OCI-LY7 (cell line): ENCODE data around the gene KRTAP12-2. TPM values are rescaled to one million over a fixed set of nuclear protein-coding genes. Genes with fewer than 3 reads are reported as not detected.

Experiments
- BruUV-seq: library from RNA; stranded (reverse); fragments of 400-500 nt; replicated peaks from 2 replicates; lab custom pipeline; 2021; lab: Mats Ljungman, UMichigan
- CTCF ChIA-PET: fragments of 300-600 bp; sonication (Branson Sonifier 250); formaldehyde crosslinking; loops from one replicate; lab custom pipeline; 2022; ENCODE audit warnings: antibody characterized with exemption; ENCODE audit not compliant: unreplicated experiment; lab: Charles Lee
- POLR2A ChIA-PET: fragments of 300-600 bp; sonication (Branson Sonifier 250); formaldehyde crosslinking; loops from one replicate; lab custom pipeline; 2022; ENCODE audit warnings: antibody characterized with exemption; lab: Charles Lee
- DNase-seq: peaks from one replicate; pipeline ENCODE4 v3.0.0-alpha.2; 2015; ENCODE audit warnings: low spot score
- H2AFZ ChIP-seq: fragments of 200-600 bp; sonication (generic), shearing (Covaris generic); 2 replicates; pipeline ENCODE4 v1.6.1; 2014; ENCODE audit warnings: mild to moderate bottlenecking, antibody characterized with exemption, low read length, moderate library complexity
- H3K27ac ChIP-seq: fragments of 200-600 bp; sonication (generic); 2 replicates; pipeline ENCODE4 v1.5.1; 2014; ENCODE audit warnings: mixed run types, low read depth, mild to moderate bottlenecking, moderate library complexity, low read length, inconsistent platforms; ENCODE audit not compliant: poor library complexity, severe bottlenecking
- H3K36me3 ChIP-seq: fragments of 200-600 bp; sonication (generic); 2 replicates; pipeline ENCODE4 v1.6.1; 2014; ENCODE audit warnings: mild to moderate bottlenecking, antibody characterized with exemption, low read length, moderate library complexity, mixed read lengths; ENCODE audit not compliant: insufficient read depth
- H3K4me1 ChIP-seq: fragments of 200-600 bp; sonication (generic); 2 replicates; pipeline ENCODE4 v1.5.1; 2014; ENCODE audit warnings: mild to moderate bottlenecking, low read length; ENCODE audit not compliant: insufficient read depth, poor library complexity, severe bottlenecking
- H3K4me2 ChIP-seq: fragments of 200-600 bp; sonication (generic); 2 replicates; pipeline ENCODE4 v1.6.1; 2014; ENCODE audit warnings: mild to moderate bottlenecking, low read length
- H3K4me3 ChIP-seq: fragments of 200-600 bp; sonication (generic); 2 replicates; pipeline ENCODE4 v1.5.1; 2014; ENCODE audit warnings: mild to moderate bottlenecking, low read depth, low read length; ENCODE audit not compliant: poor library complexity, severe bottlenecking
- H3K79me2 ChIP-seq: fragments of 200-600 bp; sonication (generic); 2 replicates; pipeline ENCODE4 v1.6.1; 2016; ENCODE audit warnings: low read depth, mild to moderate bottlenecking, low read length, moderate library complexity, mixed read lengths; ENCODE audit not compliant: insufficient read depth
- H3K9me2 ChIP-seq: fragments of 200-600 bp; sonication (generic); 2 replicates; pipeline ENCODE4 v1.6.1; 2016; ENCODE audit warnings: mild to moderate bottlenecking, low read length, mixed read lengths; ENCODE audit not compliant: insufficient read depth
- H3K9me3 ChIP-seq: fragments of 200-600 bp; sonication (generic); 2 replicates; pipeline ENCODE4 v1.6.1; 2014; ENCODE audit warnings: mild to moderate bottlenecking, mixed run types, low read length, mixed read lengths
- H4K20me1 ChIP-seq: fragments of 200-600 bp; sonication (generic); 2 replicates; pipeline ENCODE4 v1.6.1; 2014; ENCODE audit warnings: mild to moderate bottlenecking, antibody characterized with exemption, low read length, moderate library complexity, mixed read lengths; ENCODE audit not compliant: insufficient read depth
- CTCF ChIP-seq: fragments of 200-600 bp; sonication (generic); conservative IDR thresholded peaks from 2 replicates; pipeline ENCODE4 v1.5.1; 2014; ENCODE audit warnings: mild to moderate bottlenecking, antibody characterized with exemption, low read length, moderate library complexity, mixed read lengths
- EZH2phosphoT487 ChIP-seq: fragments of 200-600 bp; sonication (generic); IDR thresholded peaks from 2 replicates; pipeline ENCODE4 v1.6.1; 2018; ENCODE audit warnings: low read depth, borderline replicate concordance, mild to moderate bottlenecking, mixed run types, antibody characterized with exemption, low read length, moderate library complexity, mixed read lengths
- intact Hi-C: fragments of 100-400 bp; cut with micrococcal nuclease; formaldehyde crosslinking; loops from one replicate; pipeline ENCODE4 v1.10.0; 2022; ENCODE audit not compliant: unreplicated experiment
- total RNA-seq, 2 experiments: library from RNA; depleted of rRNA in 1 of 2; stranded (reverse); fragments of >200 nt in 1 of 2; shearing (Covaris generic) in 1 of 2; gene quantifications; 2 replicates each; pipeline ENCODE4 v1.2.3, GENCODE V29; 2014 to 2022

KRTAP12-2 gene
- total RNA-seq, 2 experiments from 2014 or later = not detected

DNA sequence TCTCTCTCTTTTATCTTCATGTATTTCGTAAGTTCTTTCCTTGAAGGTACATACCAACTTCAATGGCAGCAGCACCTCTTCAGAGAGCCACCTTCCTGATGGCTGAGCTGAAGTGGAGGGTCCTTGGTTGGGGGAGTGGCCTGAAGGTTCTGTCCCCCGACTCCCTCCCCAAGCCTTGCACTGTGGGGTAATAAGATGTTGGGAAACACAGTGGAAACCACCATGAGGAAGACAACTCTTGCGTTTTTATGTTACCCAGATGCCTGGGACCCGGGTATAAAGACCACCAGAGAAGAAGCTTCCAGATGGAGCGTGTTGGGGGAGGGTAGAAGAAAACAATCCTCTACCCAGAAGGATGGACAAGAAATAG, 8.2 kb downstream of the KRTAP12-2 start:
- Histone ChIP-seq H3K9me3 (no peaks in the 10 kb centered on the region), H3K4me2 (no peak overlapping the region), H3K4me1 (no peaks in the 10 kb centered on the region), H3K9me2 (no peaks in the 10 kb centered on the region), H3K27ac (no peak overlapping the region), H3K4me3 (no peak overlapping the region), H3K79me2 (no peaks in the 10 kb centered on the region), H2AFZ (no peak overlapping the region), H4K20me1 (no peaks in the 10 kb centered on the region), H3K36me3 (no peaks in the 10 kb centered on the region)
- TF ChIP-seq EZH2phosphoT487 = no peak
- TF ChIP-seq CTCF = no peak
- intact Hi-C loops = no loop called here
- POLR2A ChIA-PET = no interaction called here
- DNase-seq = no peak
- BruUV-seq = no TSS peak
- CTCF ChIA-PET = no interaction called here

DNA sequence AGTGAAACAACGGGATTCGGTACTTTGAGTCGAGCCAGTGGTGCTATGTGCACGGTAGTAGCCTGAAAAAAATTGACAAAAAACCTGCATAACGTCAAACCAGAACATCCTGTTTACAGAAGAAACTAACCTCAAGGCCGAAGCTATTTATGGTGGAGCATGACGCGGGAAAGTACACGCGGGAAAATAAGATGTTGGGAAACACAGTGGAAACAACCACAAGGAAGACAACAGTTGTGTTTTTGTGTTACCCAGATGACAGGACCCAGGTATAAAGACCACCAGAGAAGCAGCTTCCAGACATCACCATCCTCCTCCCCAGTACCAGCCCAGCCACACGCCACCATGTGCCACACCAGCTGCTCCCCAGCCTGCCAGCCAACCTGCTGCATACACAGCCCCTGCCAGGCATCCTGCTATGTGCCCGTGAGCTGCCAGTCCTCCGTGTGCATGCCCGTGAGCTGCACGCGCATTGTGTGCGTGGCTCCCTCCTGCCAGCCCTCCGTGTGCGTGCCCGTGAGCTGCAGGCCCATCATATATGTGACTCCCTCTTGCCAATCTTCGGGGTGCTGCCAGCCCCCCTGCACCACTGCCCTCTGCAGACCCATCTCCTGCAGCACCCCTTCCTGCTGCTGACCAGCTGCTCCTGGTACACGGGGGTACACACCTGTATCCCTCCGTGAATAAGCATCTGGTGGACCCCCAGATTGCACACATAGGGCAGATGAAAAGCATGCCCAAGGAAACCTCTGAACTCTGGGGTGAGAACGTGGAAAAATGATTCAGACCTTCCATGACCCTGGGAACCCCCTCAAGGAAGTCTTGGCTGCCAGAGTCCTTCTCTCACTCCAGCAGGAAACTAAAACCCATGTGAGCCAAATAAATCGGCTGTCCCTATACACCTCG, 8.8 kb downstream of the KRTAP12-2 start, which contains the start of gene KRTAP12-3:
Gene KRTAP12-3, plus strand, starts transcription at position 298 of the 906 bp plus-strand sequence. Its CDS starts 48 bp downstream, at position 346.
- no peak within 1 kb of the TSS for H2AFZ ChIP-seq
- H3K4me2 ChIP-seq = no peak within 1 kb of the TSS
- H4K20me1 ChIP-seq = no peaks in the 10 kb centered on the region
- ChIA-PET POLR2A (interaction anchor here (0.6 kb wide), 1 partner anchor 50 kb away, joined by 3 read pairs; no protein-coding TSS in a partner anchor), CTCF (no interaction called here)
- BruUV-seq = no TSS peak
- no peaks in the 10 kb centered on the region for H3K4me1 ChIP-seq
- intact Hi-C loops = no loop called here
- H3K27ac ChIP-seq = no peak within 1 kb of the TSS
- TF ChIP-seq CTCF (no peak), EZH2phosphoT487 (no peak)
- H3K9me3 ChIP-seq = no peaks in the 10 kb centered on the region
- H3K9me2 ChIP-seq = no peaks in the 10 kb centered on the region
- no peaks in the 10 kb centered on the region for H3K79me2 ChIP-seq
- H3K4me3 ChIP-seq = no peak within 1 kb of the TSS
- no peaks in the 10 kb centered on the region for H3K36me3 ChIP-seq
- DNase-seq = no peak

- BruUV-seq = no TSS peak
- Histone ChIP-seq H3K36me3 (no peaks in the 10 kb centered on the region), H3K4me3 (no peak overlapping the region), H3K79me2 (no peaks in the 10 kb centered on the region), H3K9me2 (no peaks in the 10 kb centered on the region), H3K27ac (no peak overlapping the region), H3K4me1 (no peaks in the 10 kb centered on the region), H3K4me2 (no peak overlapping the region), H2AFZ (no peak overlapping the region), H4K20me1 (no peaks in the 10 kb centered on the region), H3K9me3 (no peaks in the 10 kb centered on the region)
- ChIA-PET CTCF (no interaction called here), POLR2A (interaction anchor here (0.6 kb wide), 1 partner anchor 51 kb away, joined by 3 read pairs; no protein-coding TSS in a partner anchor)
- no peak for TF ChIP-seq EZH2phosphoT487
- DNase-seq = no peak
- intact Hi-C loops = no loop called here
These were observed 9.9 kb downstream of the KRTAP12-2 start for GRCh38 chr21:44656868-44657267.
